GM18507 (cell line): ENCODE measurements around the gene SLC38A6.

Experiments used
- DNase-seq: peaks from one replicate; pipeline ENCODE4 v3.0.0; 2011; ENCODE audit warnings: low read depth; ENCODE audit not compliant: insufficient read length; ENCODE audit errors: extremely low spot score
- FAIRE-seq: peaks from 2 replicates; lab custom pipeline; 2011; peaks lifted over from hg19 to GRCh38; lab: Jason Lieb, UNC

The SLC38A6 gene

DNA sequence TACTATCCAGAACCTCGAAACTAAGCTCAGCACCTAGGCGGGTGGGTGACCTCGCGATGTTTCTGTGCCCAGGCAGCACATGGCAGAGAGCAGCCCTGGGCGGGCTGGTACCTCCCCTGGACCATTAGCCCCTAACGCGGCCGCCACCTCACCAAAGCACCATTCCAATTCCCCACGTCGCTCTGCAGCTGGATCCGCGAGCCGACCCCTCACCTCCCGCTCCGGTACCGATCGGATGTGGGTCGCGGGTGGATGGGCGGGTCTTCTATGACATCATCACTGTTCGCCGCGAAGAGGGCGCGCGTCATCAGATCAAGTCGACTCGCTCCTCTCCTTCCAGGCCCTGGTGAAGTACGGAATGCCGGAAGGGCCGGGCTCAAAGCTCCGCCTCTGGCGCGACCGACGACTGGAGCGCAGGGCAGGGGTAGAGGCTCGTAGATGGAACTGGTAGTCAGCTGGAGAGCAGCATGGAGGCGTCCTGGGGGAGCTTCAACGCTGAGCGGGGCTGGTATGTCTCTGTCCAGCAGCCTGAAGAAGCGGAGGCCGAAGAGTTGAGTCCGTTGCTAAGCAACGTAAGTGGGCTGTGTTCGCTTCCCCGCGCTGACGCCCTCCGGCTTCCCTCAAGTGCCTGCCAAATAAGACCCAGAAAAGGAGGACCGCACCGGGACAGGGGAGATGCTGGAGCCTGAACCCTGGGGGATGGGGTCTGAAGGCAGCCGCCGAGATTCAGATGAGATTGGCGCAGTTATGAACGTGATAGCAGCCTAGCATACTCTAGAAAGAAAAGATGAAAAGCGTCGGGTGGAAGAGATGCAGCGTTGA is at the start of gene SLC38A6, which contains the start of gene TRMT5:
Gene SLC38A6 (plus strand): TSS at position 435 of the 822 bp plus-strand sequence. CDS start 33 bp downstream, at position 468.
Gene TRMT5 (minus strand): TSS at position 269 of the 822 bp plus-strand sequence. CDS start 106 bp downstream, at position 163.
- DNase-seq (peak; percentile 77), FAIRE-seq (peak; percentile 85)

- FAIRE-seq, result no peak
- DNase-seq, result no peak
These were observed 47.0 kb upstream of the SLC38A6 start for GRCh38 chr14:60933920-60934655.

- FAIRE-seq (no peak), DNase-seq (no peak)
These were observed 45.7 kb upstream of the SLC38A6 start for GRCh38 chr14:60935319-60935718.

DNA sequence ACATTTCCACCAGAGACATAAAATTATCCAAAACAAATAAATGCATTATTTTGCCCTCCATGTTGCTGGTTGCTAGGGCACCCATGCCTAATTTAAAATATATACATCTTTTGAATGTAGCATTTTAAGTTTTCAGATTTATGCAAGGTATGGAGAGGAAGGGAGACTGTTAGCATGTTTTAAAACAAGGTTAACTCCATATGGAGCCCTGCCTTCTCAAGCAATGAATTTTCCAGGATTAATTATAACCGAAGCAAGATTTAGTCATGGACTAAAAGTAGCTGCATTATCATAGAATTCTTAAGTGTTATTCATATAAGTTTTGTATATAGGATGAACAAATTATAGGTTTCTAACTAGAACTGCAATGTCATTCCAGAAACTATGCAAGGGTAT is 37.4 kb upstream of the SLC38A6 start:
- FAIRE-seq (no peak), DNase-seq (no peak)

DNA sequence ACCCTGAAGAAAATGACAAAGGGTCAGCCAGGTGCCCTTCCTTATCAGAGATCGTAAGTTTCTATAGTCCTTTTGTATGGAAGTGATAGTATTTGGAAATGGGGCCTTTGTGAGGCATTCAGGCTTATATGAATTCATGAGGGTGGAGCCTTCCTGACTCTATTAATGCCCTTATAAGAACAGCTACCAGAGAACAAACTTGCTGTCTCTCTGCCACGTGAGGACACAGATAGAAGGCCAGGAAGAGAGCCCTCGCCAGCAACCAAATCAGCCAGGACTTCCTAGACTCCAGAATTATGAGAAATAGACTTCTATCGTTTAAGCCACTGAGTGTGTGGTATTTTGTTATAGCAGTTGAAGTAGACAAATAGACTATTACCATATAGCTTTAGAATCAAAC is 36.8 kb upstream of the SLC38A6 start:
- FAIRE-seq, result no peak
- DNase-seq, result no peak

DNA sequence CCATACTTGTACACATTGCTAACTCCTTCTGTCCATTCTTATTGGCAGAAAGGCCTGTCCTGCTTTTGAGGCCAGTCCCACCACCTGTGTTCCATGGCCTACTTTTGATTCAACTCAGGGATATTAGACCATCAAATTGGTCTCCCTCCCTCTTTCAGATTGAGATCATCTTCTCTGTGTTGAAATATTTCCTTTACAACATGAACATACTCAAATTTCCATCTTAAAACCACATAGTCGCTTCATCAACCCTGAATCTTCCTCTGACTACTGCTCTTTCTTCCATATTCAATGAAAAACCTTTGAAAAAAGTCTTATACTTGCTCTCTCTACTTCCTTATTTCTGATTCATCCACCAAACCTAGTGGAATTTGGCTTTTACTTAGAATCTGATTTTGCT is 35.1 kb upstream of the SLC38A6 start:
- FAIRE-seq (no peak), DNase-seq (no peak)

GRCh38 chr14:60946773-60947172 is 34.3 kb upstream of the SLC38A6 start:
- no peak for DNase-seq
- FAIRE-seq, result no peak

DNA sequence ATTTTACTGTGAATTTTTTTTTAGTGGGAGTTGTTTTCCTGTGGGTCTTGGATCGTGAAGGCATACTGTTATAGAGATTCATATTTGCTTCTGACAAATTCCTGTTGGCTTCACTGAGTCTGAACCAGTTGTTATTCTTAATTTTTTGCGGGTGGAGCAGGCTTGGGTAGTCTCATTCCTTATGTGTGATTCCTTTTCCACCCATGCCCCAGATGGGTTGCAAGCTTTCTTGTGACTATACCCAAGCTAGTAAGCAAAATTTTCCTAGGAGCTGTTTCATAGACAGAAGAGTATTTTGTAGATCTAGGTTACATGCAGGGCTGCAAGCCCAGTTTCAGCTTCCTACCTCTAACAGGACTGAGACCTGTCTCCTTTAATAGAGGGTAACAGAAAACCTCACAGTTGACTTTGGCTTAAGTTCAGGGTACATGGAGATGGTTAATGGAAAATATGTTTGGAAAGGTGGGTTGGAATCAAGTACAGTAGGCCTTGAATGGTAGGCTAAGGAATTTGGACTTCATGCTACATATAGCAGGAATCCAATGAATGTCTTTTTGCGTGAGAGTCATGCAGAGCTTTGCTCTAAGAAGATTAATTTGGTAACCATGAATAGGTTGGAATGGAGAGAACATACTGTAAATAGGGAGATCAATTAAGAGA is 29.1 kb upstream of the SLC38A6 start:
- FAIRE-seq (no peak), DNase-seq (no peak)

DNA sequence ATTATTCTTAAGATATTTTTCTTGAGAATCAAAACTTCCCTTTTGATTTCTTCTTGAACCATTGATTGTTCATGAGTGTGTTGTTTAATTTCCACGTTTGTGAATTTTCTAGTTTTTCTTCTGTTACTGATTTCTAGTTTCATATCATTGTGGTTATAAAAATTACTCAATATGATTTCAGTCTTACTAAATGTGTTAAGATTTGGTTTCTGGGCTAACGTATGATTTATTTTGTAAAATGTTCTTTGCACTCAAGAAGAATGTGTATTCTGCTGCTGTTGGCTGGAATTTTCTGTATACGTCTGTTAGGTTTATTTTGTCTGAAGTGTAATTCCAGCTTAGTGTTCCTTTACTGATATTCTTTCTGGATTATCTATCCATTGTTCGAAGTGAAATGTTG is 24.8 kb upstream of the SLC38A6 start:
- peak; percentile 33 for FAIRE-seq
- no peak for DNase-seq

- FAIRE-seq (no peak), DNase-seq (no peak)
These were observed 24.4 kb upstream of the SLC38A6 start for GRCh38 chr14:60956632-60957031.

- DNase-seq (no peak), FAIRE-seq (no peak)
These were observed 22.9 kb upstream of the SLC38A6 start for GRCh38 chr14:60958146-60958545.

- no peak for DNase-seq
- FAIRE-seq, result no peak
These were observed 17.3 kb upstream of the SLC38A6 start for GRCh38 chr14:60963761-60964160.

DNA sequence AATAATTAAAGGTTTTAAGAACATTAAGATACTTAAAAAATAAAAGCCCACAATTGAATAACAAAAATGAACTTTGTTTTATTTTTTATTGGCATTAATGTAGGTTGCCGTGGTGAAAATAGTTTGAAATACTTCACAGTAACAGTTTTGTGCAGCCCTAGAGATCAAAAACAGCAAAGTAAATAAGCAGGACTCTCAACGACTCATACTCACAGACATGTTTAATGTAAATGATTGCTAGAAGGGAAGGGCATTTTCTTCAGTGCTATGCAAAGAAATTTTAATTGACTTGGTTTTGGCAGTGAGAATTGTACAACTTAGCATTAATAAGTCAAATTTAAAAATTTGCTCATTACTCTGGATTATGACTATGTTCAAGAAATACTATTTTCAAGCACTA is 16.1 kb upstream of the SLC38A6 start:
- no peak for FAIRE-seq

DNA sequence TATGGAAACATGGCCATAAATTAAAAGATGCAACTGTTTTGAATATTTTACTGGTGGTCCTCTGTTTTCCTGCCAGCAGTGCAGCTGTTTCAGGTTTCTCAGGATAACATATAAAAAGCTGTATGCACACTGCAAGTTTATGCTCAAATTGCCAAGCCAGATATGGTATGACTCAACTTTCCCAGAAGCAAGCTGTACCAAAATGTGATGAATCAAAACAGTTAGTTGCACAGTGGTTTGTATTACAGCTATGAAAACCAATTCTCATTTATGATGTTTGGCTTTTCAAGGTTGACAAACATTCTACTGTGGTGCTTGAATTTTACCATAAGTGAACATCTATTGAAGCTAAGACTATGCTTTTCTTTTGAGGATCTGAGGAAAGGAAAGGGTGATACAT is 15.6 kb upstream of the SLC38A6 start:
- FAIRE-seq (no peak), DNase-seq (no peak)

More for the DNA sequence above, 16.1 kb upstream of the SLC38A6 start:
- DNase-seq, result no peak

- DNase-seq (no peak), FAIRE-seq (no peak)
These were observed 12.9 kb upstream of the SLC38A6 start for GRCh38 chr14:60968099-60968498.

DNA sequence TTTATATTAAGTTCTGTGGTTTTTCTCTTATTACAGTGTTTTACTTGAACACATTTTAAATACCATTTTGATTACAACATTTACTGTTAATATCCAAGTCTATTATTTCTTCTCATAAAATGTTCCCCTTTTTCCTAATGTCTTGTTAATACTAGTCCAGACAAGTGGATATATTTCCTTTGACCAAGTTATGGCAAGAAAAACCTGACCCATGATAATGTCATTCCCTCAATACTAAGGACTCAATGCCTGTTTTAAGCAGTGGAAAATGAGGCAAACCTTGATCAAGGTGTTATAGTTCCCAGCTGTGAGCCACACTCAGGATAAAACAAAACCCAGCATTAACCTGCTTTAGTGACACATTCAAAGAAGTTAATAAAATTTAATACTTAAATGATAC is 12.4 kb upstream of the SLC38A6 start:
- FAIRE-seq (no peak), DNase-seq (no peak)

- DNase-seq, result no peak
- no peak for FAIRE-seq
These were observed 10.9 kb upstream of the SLC38A6 start for GRCh38 chr14:60970146-60970545.

DNA sequence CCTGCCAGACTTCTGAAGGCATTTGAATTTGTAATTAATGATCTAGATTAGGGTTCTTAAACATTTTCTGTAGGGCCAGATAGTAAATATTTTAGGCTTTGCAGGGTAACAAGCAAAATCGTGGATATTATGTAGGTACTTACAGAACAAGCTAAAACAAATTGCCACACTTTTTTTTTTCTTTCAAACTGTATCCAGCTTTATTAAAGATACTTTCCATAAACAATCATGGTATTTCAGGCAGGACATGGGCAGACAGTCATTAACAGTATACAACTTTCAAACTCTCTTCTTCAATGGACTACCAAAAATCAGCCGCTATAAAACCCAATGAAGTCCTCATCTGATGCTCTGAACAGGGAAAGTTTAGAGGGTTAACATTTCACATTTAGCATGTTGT is 9.8 kb upstream of the SLC38A6 start:
- DNase-seq, result no peak
- FAIRE-seq, result no peak

GRCh38 chr14:60972295-60972694 is 8.8 kb upstream of the SLC38A6 start:
- DNase-seq, result no peak
- FAIRE-seq, result no peak

DNA sequence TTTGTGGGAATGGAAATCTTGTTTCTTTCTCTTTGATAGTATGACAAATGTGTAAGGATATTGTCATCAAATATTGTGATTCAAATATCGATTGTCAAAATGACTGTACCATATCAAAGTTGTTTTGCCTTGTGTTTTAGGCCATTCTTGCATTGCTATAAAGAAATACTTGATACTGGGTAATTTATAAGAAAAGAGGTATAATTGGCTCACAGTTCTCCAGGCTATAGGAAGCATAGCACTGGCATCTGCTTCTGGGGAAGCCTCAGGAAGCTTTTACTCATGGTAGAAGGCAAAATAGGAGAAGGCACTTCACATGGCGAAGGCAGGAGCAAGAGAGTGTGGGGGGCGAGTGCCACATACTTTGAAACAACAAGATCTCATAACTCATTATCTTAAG is 8.0 kb upstream of the SLC38A6 start:
- DNase-seq (no peak), FAIRE-seq (no peak)
